ENCODE measurements around the gene CKS2. TPM values are rescaled to one million over a fixed set of nuclear protein-coding genes. Genes with fewer than 3 reads are reported as not detected.

The CKS2 gene
- total and polyA plus RNA-seq, 2 of the 8 experiments (the other 6 are each of a cell fraction or from before 2014, with no cell fraction given), result 337 to 689 TPM

GRCh38 chr9:89318123-89319014 lies 7.4 kb downstream of the CKS2 start, which contains the start of gene SECISBP2 (continued):
- TF ChIP-seq CTCF (IDR thresholded peaks at IDR 0.05; ENCODE audit: control extremely low read depth in 1 of 3, insufficient read depth in 1 of 3, low read depth in 1 of 3, low read length in 3 of 3) (peak in 2 of 3 experiments; percentile 37 to 65; a peak in 2 of 4 replicates), GABPA (IDR thresholded peaks at IDR 0.05; ENCODE audit: borderline replicate concordance, insufficient read depth, low read length) (peak; percentile 96), BACH1 (IDR thresholded peaks at IDR 0.05; ENCODE audit: low read length) (no peak), NANOG (IDR thresholded peaks at IDR 0.05; ENCODE audit: insufficient read depth, low read depth, low read length, poor library complexity, severe bottlenecking) (no peak), ZNF274 (IDR thresholded peaks at IDR 0.05; ENCODE audit: borderline replicate concordance, extremely low read depth, low read length) (no peak), SP1 (IDR thresholded peaks at IDR 0.05; ENCODE audit: low read depth, low read length) (no peak), ATF3 (IDR thresholded peaks at IDR 0.05; ENCODE audit: insufficient read depth, low read depth, low read length) (peak; percentile 89), CHD2 (IDR thresholded peaks at IDR 0.05; ENCODE audit: low read length) (peak; percentile 42; the same call in 1 of the 2 replicates), SIRT6 (IDR thresholded peaks at IDR 0.05; ENCODE audit: low read length) (no peak), FOSL1 (IDR thresholded peaks at IDR 0.05; ENCODE audit: insufficient read depth, low read depth, low read length) (no peak), RFX5 (IDR thresholded peaks at IDR 0.05; ENCODE audit: borderline replicate concordance, low read depth, low read length) (no peak), CREB1 (IDR thresholded peaks at IDR 0.05) (peak; percentile 98), POLR2A (IDR thresholded peaks at IDR 0.05; ENCODE audit: control extremely low read depth in 1 of 2, low read depth in 2 of 2, low read length in 2 of 2) (peak; percentile 93 to 96), CBX5 (IDR thresholded peaks at IDR 0.05; ENCODE audit: low read depth, low read length) (no peak), KDM5A (IDR thresholded peaks at IDR 0.05; ENCODE audit: low read length) (peak; percentile 60; the same call in 1 of the 2 replicates), CEBPB (IDR thresholded peaks at IDR 0.05; ENCODE audit: low read depth, low read length) (no peak), SUZ12 (IDR thresholded peaks at IDR 0.05; ENCODE audit: low read length) (no peak), POU5F1 (IDR thresholded peaks at IDR 0.05; ENCODE audit: low read depth, low read length) (no peak), SP4 (IDR thresholded peaks at IDR 0.05; ENCODE audit: low read length) (0 out of 2 replicates have a peak, but pooled peaks have one; percentile 24), RBBP5 (IDR thresholded peaks at IDR 0.05; ENCODE audit: borderline replicate concordance, low read depth, low read length) (peak; percentile 95), RXRA (IDR thresholded peaks at IDR 0.05; ENCODE audit: insufficient read depth, low read depth, low read length) (no peak), JUND (IDR thresholded peaks at IDR 0.05; ENCODE audit: low read length) (peak; percentile 8; the same call in 1 of the 2 replicates)

Measured in H1 (cell line).